Measurements from ENCODE around the gene ERCC1. TPM values are rescaled to one million over a fixed set of nuclear protein-coding genes. Genes with fewer than 3 reads are reported as not detected.
"Not testable (repeated sequence)": the region's sequence is repeated elsewhere in the genome, so short reads cannot be mapped to it uniquely, and the experiment has no call there.

The ERCC1 gene
- total and polyA plus RNA-seq, 3 experiments from 2014 or later: 47.5 to 82.6 (median 75.7) TPM

- H3K27me3 ChIP-seq (ENCODE audit: insufficient read depth, low read length, poor library complexity, severe bottlenecking): peaks cover 12% of the 10 kb centered on the region
- H3K27ac Mint-ChIP-seq: peak overlapping the region in 1 of 8 donors; percentile 55
- CTCF ChIA-PET: interaction anchor here (1.1 kb wide), 1 partner anchor 14 kb away, joined by 3 read pairs; the partner anchor contains the start of gene ERCC1
Observed at GRCh38 chr19:45408830-45409556, 14.7 kb downstream of the ERCC1 start.

GRCh38 chr19:45408121-45408520, 15.6 kb downstream of the ERCC1 start:
- POLR2A ChIA-PET: no interaction called here
- no peaks in the 10 kb centered on the region for H3K36me3 ChIP-seq (ENCODE audit: insufficient read depth, low read length)
- H3K27ac ChIP-seq (ENCODE audit: low read depth, low read length): no peak overlapping the region
- H3K9me3 ChIP-seq (ENCODE audit: low read length): no peaks in the 10 kb centered on the region
- H3K4me1 Mint-ChIP-seq: peaks cover 25 to 41% (median 32%) of the 10 kb centered on the region in 3 donors
- H3K27me3 Mint-ChIP-seq: peaks cover 22 to 23% of the 10 kb centered on the region in 2 donors
- H3K36me3 Mint-ChIP-seq: peaks cover 0 to 18% (median 1%) of the 10 kb centered on the region in 3 donors
- no peaks in the 10 kb centered on the region for H3K9me3 Mint-ChIP-seq
- H3K4me3 ChIP-seq (ENCODE audit: low read length): no peak overlapping the region
- peaks cover 26% of the 10 kb centered on the region for H3K4me1 ChIP-seq (ENCODE audit: insufficient read depth, low read length)
- peak overlapping the region in 4 of 7 donors; percentile 28 to 50 (median 40) for H3K4me3 Mint-ChIP-seq
- H3K27ac Mint-ChIP-seq: no peak overlapping the region
- CTCF ChIA-PET: interaction anchor here (1.3 kb wide), 1 partner anchor 70 kb away, joined by 5 read pairs; no protein-coding TSS in a partner anchor
- DNase-seq: no peak
- H3K27me3 ChIP-seq (ENCODE audit: insufficient read depth, low read length, poor library complexity, severe bottlenecking): peaks cover 20% of the 10 kb centered on the region

More at GRCh38 chr19:45408830-45409556, 14.7 kb downstream of the ERCC1 start:
- Mint-ChIP-seq H3K36me3 (peaks cover 0 to 27% (median 8%) of the 10 kb centered on the region in 3 donors), H3K9me3 (no peaks in the 10 kb centered on the region), H3K4me1 (peaks cover 23 to 34% (median 29%) of the 10 kb centered on the region in 3 donors), H3K4me3 (no peak overlapping the region), H3K27me3 (peaks cover 14 to 15% of the 10 kb centered on the region in 2 donors)
- Histone ChIP-seq H3K4me3 (ENCODE audit: low read length) (no peak overlapping the region), H3K27ac (ENCODE audit: low read depth, low read length) (no peak overlapping the region), H3K9me3 (ENCODE audit: low read length) (no peaks in the 10 kb centered on the region), H3K36me3 (ENCODE audit: insufficient read depth, low read length) (peaks cover 6% of the 10 kb centered on the region), H3K4me1 (ENCODE audit: insufficient read depth, low read length) (peaks cover 23% of the 10 kb centered on the region)
- POLR2A ChIA-PET: interaction anchor here (0.7 kb wide), 1 partner anchor 1191 kb away, joined by 3 read pairs; no protein-coding TSS in a partner anchor
- DNase-seq: no peak

GRCh38 chr19:45407585-45407984, 16.1 kb downstream of the ERCC1 start:
- Histone ChIP-seq H3K27me3 (ENCODE audit: insufficient read depth, low read length, poor library complexity, severe bottlenecking) (peaks cover 25% of the 10 kb centered on the region), H3K4me1 (ENCODE audit: insufficient read depth, low read length) (peaks cover 26% of the 10 kb centered on the region)
- H3K4me3 ChIP-seq (ENCODE audit: low read length); DNase-seq; H3K9me3 Mint-ChIP-seq; H3K9me3 ChIP-seq (ENCODE audit: low read length); H3K27ac ChIP-seq (ENCODE audit: low read depth, low read length); H3K36me3 ChIP-seq (ENCODE audit: insufficient read depth, low read length): not testable (repeated sequence)
- Mint-ChIP-seq H3K4me3 (peak overlapping the region in 5 of 7 donors; percentile 20 to 97 (median 41)), H3K27ac (peak overlapping the region in 1 of 8 donors; percentile 82), H3K27me3 (peaks cover 25 to 27% of the 10 kb centered on the region in 2 donors), H3K4me1 (peaks cover 25 to 41% (median 32%) of the 10 kb centered on the region in 3 donors), H3K36me3 (peaks cover 0 to 16% (median 0%) of the 10 kb centered on the region in 3 donors)
- POLR2A ChIA-PET: interaction anchor here (0.8 kb wide), 1 partner anchor 62 kb away, joined by 3 read pairs; no protein-coding TSS in a partner anchor
- CTCF ChIA-PET: interaction anchor here (1.3 kb wide), 1 partner anchor 71 kb away, joined by 5 read pairs; no protein-coding TSS in a partner anchor

GRCh38 chr19:45407091-45407375, 16.7 kb downstream of the ERCC1 start:
- ChIA-PET CTCF (no interaction called here), POLR2A (interaction anchor here (0.8 kb wide), 1 partner anchor 62 kb away, joined by 3 read pairs; no protein-coding TSS in a partner anchor)
- Histone ChIP-seq H3K4me1 (ENCODE audit: insufficient read depth, low read length) (peaks cover 26% of the 10 kb centered on the region), H3K27ac (ENCODE audit: low read depth, low read length) (peak overlapping the region; percentile 86), H3K36me3 (ENCODE audit: insufficient read depth, low read length) (no peaks in the 10 kb centered on the region), H3K4me3 (ENCODE audit: low read length) (peak overlapping the region; percentile 64), H3K9me3 (ENCODE audit: low read length) (no peaks in the 10 kb centered on the region), H3K27me3 (ENCODE audit: insufficient read depth, low read length, poor library complexity, severe bottlenecking) (peaks cover 26% of the 10 kb centered on the region)
- Mint-ChIP-seq H3K27ac (peak overlapping the region in 5 of 8 donors; percentile 29 to 83 (median 38)), H3K4me3 (peak overlapping the region; percentile 85 to 97 (median 96)), H3K27me3 (peaks cover 26 to 30% of the 10 kb centered on the region in 2 donors), H3K9me3 (no peaks in the 10 kb centered on the region), H3K36me3 (peaks cover 0 to 12% (median 0%) of the 10 kb centered on the region in 3 donors), H3K4me1 (peaks cover 25 to 44% (median 32%) of the 10 kb centered on the region in 3 donors)
- DNase-seq: no peak

- Mint-ChIP-seq H3K4me1 (peaks cover 25 to 45% (median 32%) of the 10 kb centered on the region in 3 donors), H3K27ac (peak within 1 kb of the TSS; percentile 82 to 98 (median 94)), H3K36me3 (peaks cover 0 to 12% (median 0%) of the 10 kb centered on the region in 3 donors), H3K9me3 (no peaks in the 10 kb centered on the region), H3K4me3 (peak within 1 kb of the TSS; percentile 85 to 97 (median 96)), H3K27me3 (peaks cover 30 to 33% of the 10 kb centered on the region in 2 donors)
- peaks cover 26% of the 10 kb centered on the region for H3K27me3 ChIP-seq (ENCODE audit: insufficient read depth, low read length, poor library complexity, severe bottlenecking)
- no peaks in the 10 kb centered on the region for H3K36me3 ChIP-seq (ENCODE audit: insufficient read depth, low read length)
- POLR2A ChIA-PET: no interaction called here
- H3K4me1 ChIP-seq (ENCODE audit: insufficient read depth, low read length): peaks cover 26% of the 10 kb centered on the region
- peak; percentile 60 to 86 (median 82) for DNase-seq
- H3K4me3 ChIP-seq (ENCODE audit: low read length): peak within 1 kb of the TSS; percentile 64
- CTCF ChIA-PET: no interaction called here
- H3K9me3 ChIP-seq (ENCODE audit: low read length): no peaks in the 10 kb centered on the region
- peak within 1 kb of the TSS; percentile 86 for H3K27ac ChIP-seq (ENCODE audit: low read depth, low read length)
Observed at GRCh38 chr19:45406226-45407090, 17.3 kb downstream of the ERCC1 start, which contains the start of gene POLR1G. Gene POLR1G, plus strand, starts transcription at chr19:45406644. Its CDS starts 53 bp downstream, at chr19:45406697.

GRCh38 chr19:45405435-45406225, 18.1 kb downstream of the ERCC1 start:
- Mint-ChIP-seq H3K36me3 (peaks cover 0 to 11% (median 0%) of the 10 kb centered on the region in 3 donors), H3K27ac (peak overlapping the region; percentile 82 to 98 (median 94)), H3K9me3 (no peaks in the 10 kb centered on the region), H3K4me3 (peak overlapping the region; percentile 85 to 97 (median 96)), H3K4me1 (peaks cover 25 to 45% (median 32%) of the 10 kb centered on the region in 3 donors), H3K27me3 (peaks cover 30 to 33% of the 10 kb centered on the region in 2 donors)
- POLR2A ChIA-PET: no interaction called here
- H3K27ac ChIP-seq (ENCODE audit: low read depth, low read length): peak overlapping the region; percentile 86
- H3K36me3 ChIP-seq (ENCODE audit: insufficient read depth, low read length): no peaks in the 10 kb centered on the region
- peak overlapping the region; percentile 64 for H3K4me3 ChIP-seq (ENCODE audit: low read length)
- CTCF ChIA-PET: interaction anchor here (1.8 kb wide), 1 partner anchor 80 kb away, joined by 6 read pairs; no protein-coding TSS in a partner anchor
- no peaks in the 10 kb centered on the region for H3K9me3 ChIP-seq (ENCODE audit: low read length)
- DNase-seq: peak; percentile 73 to 87 (median 80)
- H3K4me1 ChIP-seq (ENCODE audit: insufficient read depth, low read length): peaks cover 26% of the 10 kb centered on the region
- H3K27me3 ChIP-seq (ENCODE audit: insufficient read depth, low read length, poor library complexity, severe bottlenecking): peaks cover 26% of the 10 kb centered on the region

Data from CD8-positive, alpha-beta memory T cell (primary cell).